Mucosa of descending colon (tissue), 3 donors: Measurements from ENCODE around the gene DGUOK. TPM values are rescaled to one million over a fixed set of nuclear protein-coding genes. Genes with fewer than 3 reads are reported as not detected.

ENCODE experiments used
- ATAC-seq: fragments of 200-7000 bp; cut with Tn5 transposase; one replicate; pipeline ENCODE4 v1.9.1; 2020; ENCODE audit warnings: mild to moderate bottlenecking, moderate library complexity
- DNase-seq, 3 donors: peaks; one replicate each; pipeline ENCODE4 v3.0.0-alpha.2; 2020
- H3K36me3 ChIP-seq: fragments of 200-600 bp; one replicate; pipeline ENCODE4 v1.8.0; 2021; ENCODE audit warnings: low read depth, mild to moderate bottlenecking
- H3K4me1 ChIP-seq: fragments of 200-600 bp; one replicate; pipeline ENCODE4 v1.8.0; 2021; ENCODE audit warnings: low read depth, mild to moderate bottlenecking
- H3K4me3 ChIP-seq: fragments of 200-600 bp; one replicate; pipeline ENCODE4 v1.8.0; 2021; ENCODE audit warnings: mild to moderate bottlenecking
- H3K9me3 ChIP-seq: fragments of 200-600 bp; one replicate; pipeline ENCODE4 v1.8.0; 2021; ENCODE audit warnings: mild to moderate bottlenecking
- CTCF ChIP-seq: fragments of 200-600 bp; IDR thresholded peaks from one replicate; pipeline ENCODE4 v1.8.0; 2022; ENCODE audit warnings: antibody characterized with exemption, mild to moderate bottlenecking
- intact Hi-C, 2 donors: fragments of 100-400 bp; cut with DNase I in 1 of 2; cut with micrococcal nuclease in 1 of 2; formaldehyde crosslinking; loops; one replicate each; pipeline versions ENCODE4 v1.11.0 to v1.11.1; 2022; cut with DNase I, micrococcal nuclease
- total RNA-seq, 3 donors: library from RNA; stranded (reverse); fragmentation: NEBNext Ultra II Directional in 2 of 3; extraction: Animal tissue kit (Norgen Biotek cat#: 25700) in 2 of 3; gene quantifications; one replicate each; pipeline versions ENCODE4 v1.2.1 to v1.2.4, GENCODE V29; 2021 to 2023
- donor health status: DM: no; HTN: no; CAD: no; lungs with moderate emphysema.
- donor health status: DM: no; HTN: no; CAD: no.
- donor health status: DM: no; HTN: yes; CAD: no.

The DGUOK gene
- total RNA-seq, 3 donors from 2014 or later: 36.5 to 61.3 (median 57.8) TPM

- Histone ChIP-seq H3K36me3 (no peaks in the 10 kb centered on the region), H3K4me1 (no peaks in the 10 kb centered on the region), H3K9me3 (no peaks in the 10 kb centered on the region), H3K4me3 (no peak overlapping the region)
- intact Hi-C loops: no loop called here
- no peak for TF ChIP-seq CTCF
- DNase-seq: no peak
- ATAC-seq: no peak
Measured at GRCh38 chr2:73888388-73888787, 38.3 kb upstream of the DGUOK start.

GRCh38 chr2:73889206-73889605, 37.5 kb upstream of the DGUOK start:
- no peaks in the 10 kb centered on the region for H3K36me3 ChIP-seq
- ATAC-seq (no peak), DNase-seq (no peak)
- TF ChIP-seq CTCF: no peak
- no peaks in the 10 kb centered on the region for H3K4me1 ChIP-seq
- intact Hi-C loops: no loop called here
- H3K9me3 ChIP-seq: no peaks in the 10 kb centered on the region
- no peak overlapping the region for H3K4me3 ChIP-seq

- TF ChIP-seq CTCF: no peak
- DNase-seq: no peak
- Histone ChIP-seq H3K36me3 (no peaks in the 10 kb centered on the region), H3K4me1 (no peaks in the 10 kb centered on the region), H3K4me3 (no peak overlapping the region), H3K9me3 (no peaks in the 10 kb centered on the region)
- intact Hi-C loops: no loop called here
- ATAC-seq: no peak
Measured at GRCh38 chr2:73890301-73891092, 36.2 kb upstream of the DGUOK start.

- Histone ChIP-seq H3K9me3 (no peaks in the 10 kb centered on the region), H3K4me1 (no peaks in the 10 kb centered on the region), H3K36me3 (no peaks in the 10 kb centered on the region), H3K4me3 (no peak overlapping the region)
- DNase-seq (no peak), ATAC-seq (no peak)
- TF ChIP-seq CTCF: no peak
- intact Hi-C loops: no loop called here
Measured at GRCh38 chr2:73891276-73891901, 35.3 kb upstream of the DGUOK start.

GRCh38 chr2:73892631-73893329, 33.9 kb upstream of the DGUOK start, which contains the start of gene ACTG2:
Gene ACTG2 (plus strand): TSS chr2:73893008. CDS start chr2:73901312, 8,304 bp downstream.
- ATAC-seq: peak; percentile 40
- no peaks in the 10 kb centered on the region for H3K36me3 ChIP-seq
- H3K4me3 ChIP-seq: no peak within 1 kb of the TSS
- no peaks in the 10 kb centered on the region for H3K9me3 ChIP-seq
- intact Hi-C loops: no loop called here
- no peak for DNase-seq
- TF ChIP-seq CTCF: no peak
- no peaks in the 10 kb centered on the region for H3K4me1 ChIP-seq
